GM21515 (cell line): Measurements from ENCODE around the gene CTNNBL1.

Source experiments
- ATAC-seq: cut with Tn5 transposase; IDR thresholded peaks from one replicate; pipeline ENCODE4 v1.9.1; 2021; ENCODE audit not compliant: unreplicated experiment

The CTNNBL1 gene

GRCh38 chr20:37775200-37775599 lies 81.4 kb downstream of the CTNNBL1 start:
- ATAC-seq: no peak

GRCh38 chr20:37776049-37776448 lies 82.2 kb downstream of the CTNNBL1 start:
- no peak for ATAC-seq

- no peak for ATAC-seq
Observed at GRCh38 chr20:37776526-37776925, 82.7 kb downstream of the CTNNBL1 start.

- no peak for ATAC-seq
Observed at GRCh38 chr20:37777012-37777950, 83.5 kb downstream of the CTNNBL1 start.

- no peak for ATAC-seq
Observed at GRCh38 chr20:37777988-37778659, 84.3 kb downstream of the CTNNBL1 start.

GRCh38 chr20:37781626-37782025 lies 87.8 kb downstream of the CTNNBL1 start:
- ATAC-seq: no peak

GRCh38 chr20:37786043-37786442 lies 92.2 kb downstream of the CTNNBL1 start:
- no peak for ATAC-seq

GRCh38 chr20:37789408-37789807 lies 95.6 kb downstream of the CTNNBL1 start:
- ATAC-seq: no peak

- ATAC-seq: no peak
Observed at GRCh38 chr20:37790900-37791299, 97.1 kb downstream of the CTNNBL1 start.

GRCh38 chr20:37796121-37796520 lies 102.3 kb downstream of the CTNNBL1 start:
- no peak for ATAC-seq

GRCh38 chr20:37796733-37797132 lies 102.9 kb downstream of the CTNNBL1 start:
- no peak for ATAC-seq

- no peak for ATAC-seq
Observed at GRCh38 chr20:37797669-37798175, 103.9 kb downstream of the CTNNBL1 start.

- no peak for ATAC-seq
Observed at GRCh38 chr20:37798312-37798711, 104.5 kb downstream of the CTNNBL1 start.

- no peak for ATAC-seq
Observed at GRCh38 chr20:37800618-37801017, 106.8 kb downstream of the CTNNBL1 start.

- no peak for ATAC-seq
Observed at GRCh38 chr20:37801921-37802320, 108.1 kb downstream of the CTNNBL1 start.

GRCh38 chr20:37803438-37804307 lies 109.8 kb downstream of the CTNNBL1 start:
- peak; percentile 50 for ATAC-seq

GRCh38 chr20:37804584-37805566 lies 111.0 kb downstream of the CTNNBL1 start:
- peak; percentile 54 for ATAC-seq

- ATAC-seq: no peak
Observed at GRCh38 chr20:37807471-37808232, 113.8 kb downstream of the CTNNBL1 start.
